ENCODE results near the gene SLC26A2.
A peak's percentile ranks its signal among the peaks of the same experiment; 100 is the strongest.

SLC26A2 gene

DNA sequence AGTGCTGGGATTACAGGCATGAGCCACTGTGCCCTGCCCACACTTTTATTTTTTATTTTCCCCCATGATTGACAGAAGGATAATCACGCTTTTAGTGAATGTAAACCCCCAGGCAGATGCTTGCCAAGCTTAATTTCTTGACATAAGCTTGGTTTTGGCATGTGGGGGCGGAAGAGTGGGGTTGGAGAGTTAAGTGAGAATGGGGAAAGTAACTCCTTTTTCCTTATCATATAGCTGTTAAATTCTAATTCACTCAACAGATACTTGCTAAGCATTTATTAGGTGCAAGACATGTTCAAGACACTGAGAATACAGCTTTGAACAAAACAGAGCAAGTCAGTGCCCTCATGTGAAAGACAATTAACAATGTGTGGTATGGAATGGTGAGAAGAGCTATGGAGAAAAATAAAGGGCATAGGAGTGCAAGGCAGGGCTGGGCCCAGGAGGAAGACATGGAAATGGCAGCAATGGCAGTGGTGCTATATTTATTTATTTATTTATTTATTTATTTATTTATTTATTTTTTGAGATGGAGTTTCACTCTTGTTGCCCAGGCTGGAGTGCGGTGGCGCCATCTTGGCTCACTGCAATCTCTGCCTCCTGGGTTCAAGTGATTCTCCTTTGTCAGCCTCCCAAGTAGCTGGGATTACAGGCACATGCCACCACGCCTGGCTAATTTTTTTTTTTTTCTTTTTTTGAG, 2.2 kb downstream of the SLC26A2 start:
- DNase-seq (ENCODE audit: low spot score), result no peak

DNA sequence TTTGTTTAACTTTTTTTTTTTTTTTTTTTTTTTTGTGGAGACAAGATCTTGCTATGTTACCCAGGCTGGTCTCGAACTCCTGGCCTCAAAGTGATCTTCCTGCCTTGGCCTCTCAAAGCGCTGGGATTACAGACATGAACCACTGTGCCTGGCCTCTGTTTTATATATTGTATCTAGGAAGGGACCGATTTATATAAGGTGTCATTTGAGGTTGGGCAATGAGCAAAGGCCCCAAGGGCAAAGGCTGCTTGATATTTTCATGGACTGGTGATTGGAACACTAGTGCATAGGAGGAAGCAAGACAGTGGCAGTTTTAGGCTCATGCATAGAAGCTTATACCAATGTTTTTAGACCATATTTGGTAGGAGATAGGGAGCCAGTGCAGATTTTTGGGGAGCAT, 3.2 kb downstream of the SLC26A2 start:
- DNase-seq (ENCODE audit: low spot score), result no peak

DNA sequence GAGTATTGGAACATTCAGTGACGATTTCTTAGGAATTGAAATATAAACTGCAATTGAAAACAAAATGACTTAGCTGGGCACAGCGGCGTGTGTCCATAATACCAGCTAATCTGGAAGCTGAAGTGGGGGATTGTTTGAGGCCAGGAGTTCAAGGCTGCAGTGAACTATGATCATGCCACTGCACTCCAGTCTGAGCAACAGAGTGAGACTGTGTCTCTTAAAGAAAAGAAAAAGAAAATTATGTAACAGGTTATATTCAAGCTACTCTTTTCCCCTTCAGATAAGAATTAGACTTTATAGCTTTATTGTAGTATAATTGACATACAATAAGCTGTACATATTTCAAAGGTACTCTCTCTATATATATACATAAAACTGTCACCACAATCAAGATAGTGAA, 6.4 kb downstream of the SLC26A2 start:
- no peak for DNase-seq (ENCODE audit: low spot score)

DNA sequence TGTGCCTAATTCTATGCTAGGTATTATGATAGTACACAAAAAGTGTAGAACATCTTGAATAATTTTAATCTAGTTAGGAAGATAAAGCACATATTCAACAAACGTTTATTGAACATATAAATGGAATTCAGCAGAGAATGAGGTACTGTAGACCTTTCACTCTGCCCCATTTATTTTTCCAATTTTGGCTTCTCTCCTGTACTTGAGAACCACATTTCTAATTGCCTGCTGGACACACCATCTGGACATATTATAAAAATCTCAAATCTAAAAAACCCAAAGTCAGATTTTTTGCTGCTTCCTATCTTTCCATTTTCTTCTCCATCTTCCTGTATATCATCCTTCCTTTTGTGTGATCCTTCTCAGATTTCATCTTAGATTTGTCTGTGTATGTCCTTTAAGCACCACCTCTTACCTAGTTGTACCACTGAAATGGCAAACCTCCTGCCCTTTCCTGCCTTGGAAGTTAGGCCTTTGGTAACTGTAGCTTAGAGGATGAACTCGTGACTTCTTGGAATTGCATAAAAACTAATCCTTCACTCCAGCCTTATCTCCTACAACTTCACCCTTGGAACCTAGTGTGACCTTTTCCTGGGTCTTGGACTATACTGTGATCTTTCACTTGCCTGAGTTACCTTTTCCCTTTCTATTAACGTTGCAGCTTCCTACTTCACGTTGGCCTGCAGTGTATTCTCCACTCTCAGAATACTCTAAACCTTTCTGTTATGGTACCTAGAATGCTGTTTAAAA, 8.8 kb downstream of the SLC26A2 start:
- no peak for DNase-seq (ENCODE audit: low spot score)

DNA sequence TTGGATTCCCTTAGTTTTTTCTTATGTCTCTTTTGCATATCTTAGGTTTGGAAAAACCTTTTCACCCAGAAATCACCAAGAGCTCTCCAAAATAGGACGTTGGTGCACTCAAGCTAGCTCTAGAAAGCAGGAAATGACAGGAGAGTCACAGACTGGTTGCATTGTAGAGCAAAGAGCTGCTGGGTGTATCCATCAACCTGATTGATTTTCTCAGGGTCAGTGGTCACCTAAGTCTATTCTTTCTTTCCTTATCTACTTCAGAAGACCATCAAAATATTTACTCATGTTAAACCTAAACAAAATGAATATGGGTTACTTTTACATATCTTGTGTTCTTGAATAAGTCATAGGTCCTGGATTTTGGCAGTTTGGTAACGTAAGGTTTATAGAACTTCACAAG, 14.9 kb downstream of the SLC26A2 start:
- no peak for DNase-seq (ENCODE audit: low spot score)

DNA sequence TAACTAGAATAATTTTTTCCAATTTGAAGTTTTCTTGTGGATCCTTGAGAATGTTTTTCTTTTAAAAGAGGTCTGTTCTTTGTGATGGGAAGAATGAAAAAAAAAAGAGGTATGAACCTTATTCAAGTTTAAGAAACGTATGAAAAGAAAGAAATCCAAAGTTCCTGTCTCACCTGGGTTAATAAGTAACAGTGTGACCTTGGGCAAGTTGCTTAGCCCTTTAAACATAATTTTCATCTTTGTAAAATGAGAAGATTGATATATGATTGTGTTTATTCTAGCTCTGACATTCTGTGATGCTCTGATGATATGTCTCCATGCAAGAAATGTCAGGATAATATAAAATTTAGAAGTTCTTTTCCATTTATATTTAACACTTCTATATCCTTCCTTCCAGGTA, 19.3 kb downstream of the SLC26A2 start:
- no peak for DNase-seq (ENCODE audit: low spot score)

DNA sequence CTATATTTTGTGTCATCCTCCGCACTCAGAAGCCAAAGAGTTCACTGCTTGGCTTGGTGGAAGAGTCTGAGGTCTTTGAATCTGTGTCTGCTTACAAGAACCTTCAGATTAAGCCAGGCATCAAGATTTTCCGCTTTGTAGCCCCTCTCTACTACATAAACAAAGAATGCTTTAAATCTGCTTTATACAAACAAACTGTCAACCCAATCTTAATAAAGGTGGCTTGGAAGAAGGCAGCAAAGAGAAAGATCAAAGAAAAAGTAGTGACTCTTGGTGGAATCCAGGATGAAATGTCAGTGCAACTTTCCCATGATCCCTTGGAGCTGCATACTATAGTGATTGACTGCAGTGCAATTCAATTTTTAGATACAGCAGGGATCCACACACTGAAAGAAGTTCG, 20.6 kb downstream of the SLC26A2 start:
- DNase-seq (ENCODE audit: low spot score), result no peak

DNA sequence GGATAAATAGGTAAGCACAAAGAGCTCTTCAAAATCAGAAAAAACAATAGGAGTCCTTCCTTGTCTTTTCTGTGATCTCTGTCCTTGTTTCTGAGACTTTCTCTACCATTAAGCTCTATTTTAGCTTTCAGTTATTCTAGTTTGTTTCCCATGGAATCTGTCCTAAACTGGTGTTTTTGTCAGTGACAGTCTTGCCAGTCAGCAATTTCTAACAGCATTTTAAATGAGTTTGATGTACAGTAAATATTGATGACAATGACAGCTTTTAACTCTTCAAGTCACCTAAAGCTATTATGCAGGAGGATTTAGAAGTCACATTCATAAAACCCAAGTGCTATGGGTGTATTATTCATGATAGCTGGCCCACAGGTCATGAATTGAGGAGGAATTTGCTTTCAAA, 21.9 kb downstream of the SLC26A2 start:
- DNase-seq (ENCODE audit: low spot score), result no peak

DNA sequence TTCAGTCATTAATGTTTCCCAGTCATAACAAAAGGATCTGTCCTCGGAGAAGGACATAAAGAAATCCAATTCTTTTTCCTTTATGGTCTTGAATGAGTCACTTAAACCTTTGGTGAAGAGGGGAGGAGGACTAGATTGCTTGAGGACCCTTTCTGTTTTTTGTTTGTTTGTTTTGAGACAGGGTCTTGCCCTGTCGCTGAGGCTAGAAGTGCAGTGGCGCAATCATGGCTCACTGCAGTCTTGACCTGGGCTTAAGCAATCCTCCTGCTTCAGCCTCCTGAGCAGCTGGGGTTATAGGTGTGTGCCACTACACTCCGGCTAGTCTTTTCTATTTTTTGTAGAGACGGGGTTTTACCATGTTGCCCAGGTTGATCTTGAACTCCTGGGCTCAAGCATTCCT, 27.6 kb downstream of the SLC26A2 start:
- DNase-seq (ENCODE audit: low spot score), result no peak

DNA sequence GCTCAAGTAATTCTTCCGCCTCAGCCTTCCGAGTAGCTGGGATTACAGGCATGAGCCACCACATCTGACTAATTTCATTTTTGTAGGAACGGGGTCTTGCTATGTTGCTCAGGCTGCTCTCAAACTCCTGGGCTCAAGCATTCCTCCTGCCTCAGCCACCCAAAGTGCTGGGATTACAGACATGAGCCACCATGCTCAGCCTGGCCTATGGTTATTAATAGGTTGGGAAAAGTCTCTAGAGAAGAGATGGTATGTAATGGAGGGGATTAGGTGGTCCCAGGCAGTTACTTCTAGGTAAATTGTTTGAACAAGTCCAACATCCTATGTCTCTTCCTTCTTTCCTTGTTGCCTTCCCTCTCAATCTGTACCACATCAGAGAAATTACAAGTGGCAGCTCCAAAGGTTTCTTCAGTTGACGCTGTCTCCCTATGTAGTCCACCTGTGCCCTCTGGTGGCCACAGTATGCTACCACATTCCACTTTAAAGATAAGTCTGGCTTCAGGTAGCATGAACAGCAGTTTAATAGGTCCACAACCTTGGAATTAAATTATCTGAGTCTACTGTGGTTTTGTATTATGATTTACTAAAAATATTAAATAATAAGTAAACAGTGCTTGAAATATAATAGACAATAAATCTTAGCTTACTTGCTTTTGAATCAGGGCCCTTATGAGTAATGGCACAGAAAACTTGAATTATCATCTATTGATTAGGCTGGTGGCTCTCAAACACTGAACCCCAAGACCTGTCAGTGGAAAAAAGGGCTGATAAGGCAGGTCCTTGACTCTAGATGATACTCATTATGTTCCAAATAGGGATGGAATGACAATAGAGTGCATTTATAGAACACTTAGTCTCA, 30.2 kb downstream of the SLC26A2 start:
- peak; percentile 72 for DNase-seq (ENCODE audit: low spot score)

DNA sequence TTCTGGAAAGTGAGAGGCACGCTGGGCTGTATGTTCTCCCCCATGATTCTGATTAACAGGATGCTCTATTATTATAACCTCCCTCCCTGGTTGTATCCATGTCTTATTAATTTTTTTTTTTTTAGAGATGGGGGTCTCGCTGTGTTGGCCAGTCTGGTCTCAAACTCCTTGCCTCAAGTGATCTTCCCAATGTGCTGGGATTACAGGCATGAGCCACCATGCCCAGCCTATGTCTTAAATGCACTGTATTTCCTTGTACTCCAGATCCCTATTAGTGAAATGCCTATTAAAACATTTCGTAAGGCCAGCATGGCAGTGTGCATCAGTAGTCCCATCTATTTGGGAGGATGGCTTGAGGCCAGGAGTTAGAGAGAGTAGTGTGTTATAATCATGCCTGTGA, 32.9 kb downstream of the SLC26A2 start:
- no peak for DNase-seq (ENCODE audit: low spot score)

DNA sequence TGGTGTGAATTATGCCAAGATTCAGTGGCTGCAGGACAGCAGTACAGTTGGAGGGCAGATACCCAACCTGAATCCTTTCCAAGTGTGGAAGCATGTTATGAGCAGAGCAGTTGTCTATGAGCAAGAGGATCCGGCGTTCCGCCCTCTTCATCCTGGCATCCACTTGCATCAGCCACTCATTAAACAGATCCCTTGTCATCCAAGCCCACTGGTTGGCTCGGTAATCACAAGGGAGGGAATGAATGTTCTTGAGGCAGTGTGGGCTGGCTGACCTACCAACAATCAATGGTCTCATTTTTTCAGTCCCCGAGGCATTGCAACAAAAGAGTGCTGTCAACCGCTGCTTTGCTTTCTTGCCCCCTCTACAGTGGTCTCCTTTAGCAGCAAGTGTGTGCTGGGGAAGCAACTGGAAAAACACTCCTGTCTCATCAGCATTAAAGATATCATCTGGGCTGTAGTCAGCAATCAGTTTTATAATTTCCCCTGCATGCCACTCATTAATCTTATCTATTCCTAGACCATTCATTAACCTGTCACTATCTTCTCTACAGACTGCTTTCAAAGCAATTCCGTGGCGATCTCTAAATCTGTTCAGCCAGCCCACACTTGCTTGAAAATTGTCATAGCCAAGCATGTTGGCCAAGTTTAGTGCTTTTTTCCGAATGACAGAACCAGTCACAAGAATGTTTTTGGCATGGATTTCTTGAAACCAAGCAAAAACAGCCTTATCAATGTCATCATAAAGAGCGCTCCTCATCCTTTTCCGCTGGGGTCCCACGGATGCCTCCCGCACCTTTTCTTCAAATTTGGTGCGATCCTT, 35.0 kb downstream of the SLC26A2 start:
- DNase-seq (ENCODE audit: low spot score), result no peak

DNA sequence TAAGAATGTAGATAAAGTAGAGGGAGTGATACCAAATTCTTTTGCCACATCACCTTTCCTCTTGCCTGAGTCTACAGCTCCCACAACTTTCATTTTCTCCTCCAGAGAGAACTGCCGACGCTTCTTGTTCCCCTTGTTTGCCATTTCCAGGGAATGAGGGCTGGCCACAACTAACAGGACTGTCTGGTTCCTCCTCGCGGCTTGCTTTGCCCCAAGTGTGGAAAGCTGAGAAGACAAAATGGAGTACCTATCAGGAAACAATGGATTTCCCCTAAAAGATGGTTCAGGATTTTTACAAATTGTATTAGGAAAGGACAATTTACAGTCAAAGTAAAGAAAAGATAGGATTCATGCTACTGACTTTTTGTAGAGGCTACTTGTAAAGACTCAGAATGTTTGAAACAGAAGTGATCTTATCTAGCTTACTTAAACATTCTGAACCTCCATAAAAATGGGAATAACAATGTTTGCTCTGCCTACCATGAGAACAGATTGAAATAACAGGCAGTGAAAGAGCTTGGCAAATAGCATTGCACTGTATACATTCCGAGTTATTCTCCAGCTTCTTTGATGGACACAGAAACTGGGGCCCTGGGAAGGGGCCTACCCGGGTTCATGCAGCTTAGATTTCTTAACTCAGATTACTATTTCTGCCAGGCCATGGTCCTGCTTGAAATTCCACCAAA, 35.8 kb downstream of the SLC26A2 start:
- no peak for DNase-seq (ENCODE audit: low spot score)

DNA sequence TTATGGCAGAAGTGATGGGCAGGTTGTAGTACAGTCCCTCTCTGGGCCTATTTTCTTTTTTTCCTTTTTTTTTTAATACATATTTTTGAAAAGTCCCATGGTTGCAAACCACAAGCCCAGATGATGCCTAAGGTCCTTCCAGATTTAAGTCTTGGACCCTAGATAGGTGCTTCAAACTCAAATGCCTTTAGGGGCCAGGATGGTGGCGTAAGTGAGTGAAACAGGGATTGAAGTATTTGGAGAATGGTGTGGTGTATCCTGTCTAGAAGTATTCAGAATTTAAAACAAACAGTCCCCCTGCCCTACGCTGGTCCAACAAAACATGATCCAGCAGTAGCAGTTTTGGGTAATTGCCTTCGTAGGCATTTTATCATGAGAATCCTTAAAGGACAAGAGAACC, 37.7 kb downstream of the SLC26A2 start:
- DNase-seq (ENCODE audit: low spot score), result no peak

DNA sequence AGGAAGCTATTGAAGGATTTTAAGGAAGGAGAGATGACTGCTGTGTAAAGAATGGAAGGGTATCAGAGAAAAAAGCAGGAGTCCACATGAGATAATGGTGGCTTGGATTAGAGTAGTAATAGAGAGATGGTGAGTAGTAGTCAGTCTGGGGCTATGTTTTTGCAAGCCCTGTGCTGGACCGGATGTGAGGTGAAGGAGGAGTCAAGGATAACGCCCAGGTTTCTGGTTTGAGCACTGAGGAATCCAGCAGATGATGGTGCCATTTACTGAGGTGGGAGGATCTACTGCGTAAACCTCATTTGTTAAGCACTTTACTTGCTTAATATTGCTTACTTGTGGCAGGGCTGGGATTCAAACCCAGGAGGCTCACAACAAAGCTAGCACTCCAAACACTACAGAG, 38.8 kb downstream of the SLC26A2 start:
- no peak for DNase-seq (ENCODE audit: low spot score)

DNA sequence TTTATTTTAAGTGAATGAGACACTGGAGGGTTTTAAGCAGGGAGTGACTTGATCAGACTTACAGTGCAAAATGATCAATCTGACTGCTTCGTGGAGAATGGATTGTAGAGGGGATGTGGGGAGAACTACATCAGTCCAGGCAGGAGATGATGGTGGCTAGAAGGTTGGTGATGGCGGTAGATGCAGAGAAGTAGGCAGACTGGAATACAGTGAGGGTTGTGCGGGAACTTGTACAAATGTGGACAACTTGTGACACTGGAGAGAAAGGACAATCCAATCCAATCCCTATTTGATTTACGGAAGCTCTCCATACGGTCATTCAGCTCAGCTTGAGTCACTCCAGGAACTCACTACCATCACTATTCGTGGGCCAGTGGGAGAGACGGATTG, 39.3 kb downstream of the SLC26A2 start:
- no peak for DNase-seq (ENCODE audit: low spot score)

DNA sequence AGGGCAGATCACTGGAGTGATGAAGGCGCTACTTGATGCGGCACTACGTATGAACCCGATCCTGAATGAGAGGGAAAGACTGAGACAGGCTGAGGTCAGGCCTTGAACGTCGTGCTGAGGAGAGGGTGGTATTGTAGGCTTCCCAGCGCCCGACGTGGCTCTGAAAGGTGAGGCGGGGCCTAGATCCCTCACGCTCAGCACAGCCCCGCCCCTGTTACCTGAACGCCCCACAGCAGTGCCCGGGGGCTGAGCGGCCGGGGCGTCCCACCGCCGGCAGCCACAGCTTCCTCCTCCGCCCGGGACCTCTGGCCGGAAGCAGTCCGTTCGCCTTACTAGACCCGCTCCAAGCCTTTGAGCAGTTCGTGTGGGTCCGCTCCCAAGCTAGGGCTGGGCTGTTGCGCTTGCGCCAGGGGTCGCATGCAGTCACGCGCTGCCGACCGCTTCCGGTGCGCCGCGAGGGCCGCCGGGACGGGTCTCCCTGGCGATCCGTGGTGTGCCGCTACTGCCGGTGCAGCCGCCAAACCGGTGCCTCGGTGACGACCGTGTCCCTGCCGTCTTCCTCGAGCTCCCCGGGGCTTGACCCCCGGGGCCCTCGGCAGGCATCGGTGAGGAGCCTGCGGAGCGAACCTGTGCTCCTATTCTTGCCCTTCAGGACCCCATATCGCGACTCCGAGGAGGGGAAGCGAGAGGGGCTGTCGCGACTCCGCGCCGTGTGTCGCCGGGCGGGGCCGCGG, 39.9 kb downstream of the SLC26A2 start, which contains the start of the genes HMGXB3 and TIGD6:
Gene HMGXB3, plus strand, starts transcription at position 484 of the 734 bp plus-strand sequence. CDS start 4,114 bp downstream, outside the sequence.
Gene TIGD6, minus strand, starts transcription at position 399 of the 734 bp plus-strand sequence. CDS start 4,306 bp downstream, outside the sequence.
- DNase-seq (ENCODE audit: low spot score), result peak; percentile 91

DNA sequence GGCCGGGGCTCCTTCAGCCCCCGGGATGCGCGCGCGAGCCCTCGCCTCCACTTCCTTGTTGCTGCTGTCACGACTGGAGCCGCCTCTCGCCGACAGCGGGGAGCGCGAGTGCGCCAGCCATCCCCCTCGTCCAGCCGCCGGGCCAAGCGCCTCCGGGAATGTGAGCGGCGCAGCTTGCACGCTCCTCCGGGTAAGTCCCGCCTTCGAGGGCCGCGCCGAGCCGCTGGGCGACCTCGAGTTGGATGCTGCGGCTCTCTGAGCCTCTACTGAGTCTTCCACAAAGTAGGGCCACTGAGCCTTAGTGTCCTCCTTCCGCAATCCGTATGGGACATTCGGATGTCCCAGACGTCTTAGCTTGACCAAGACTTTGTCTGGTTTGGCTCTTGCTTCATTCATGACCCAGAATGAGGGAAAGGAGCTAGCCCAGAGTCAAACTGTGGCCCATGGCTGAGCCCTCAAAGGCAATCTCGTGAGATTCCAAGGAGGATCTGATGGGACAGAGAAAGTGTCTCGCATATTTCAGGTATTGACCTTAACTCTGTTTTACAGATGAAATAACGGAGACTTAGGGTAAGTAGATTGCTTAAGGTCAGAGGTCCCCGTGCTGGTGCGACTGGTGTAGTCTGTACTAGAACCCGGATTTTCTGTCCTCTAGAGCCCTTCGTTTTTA, 40.6 kb downstream of the SLC26A2 start:
- DNase-seq (ENCODE audit: low spot score), result peak; percentile 37

DNA sequence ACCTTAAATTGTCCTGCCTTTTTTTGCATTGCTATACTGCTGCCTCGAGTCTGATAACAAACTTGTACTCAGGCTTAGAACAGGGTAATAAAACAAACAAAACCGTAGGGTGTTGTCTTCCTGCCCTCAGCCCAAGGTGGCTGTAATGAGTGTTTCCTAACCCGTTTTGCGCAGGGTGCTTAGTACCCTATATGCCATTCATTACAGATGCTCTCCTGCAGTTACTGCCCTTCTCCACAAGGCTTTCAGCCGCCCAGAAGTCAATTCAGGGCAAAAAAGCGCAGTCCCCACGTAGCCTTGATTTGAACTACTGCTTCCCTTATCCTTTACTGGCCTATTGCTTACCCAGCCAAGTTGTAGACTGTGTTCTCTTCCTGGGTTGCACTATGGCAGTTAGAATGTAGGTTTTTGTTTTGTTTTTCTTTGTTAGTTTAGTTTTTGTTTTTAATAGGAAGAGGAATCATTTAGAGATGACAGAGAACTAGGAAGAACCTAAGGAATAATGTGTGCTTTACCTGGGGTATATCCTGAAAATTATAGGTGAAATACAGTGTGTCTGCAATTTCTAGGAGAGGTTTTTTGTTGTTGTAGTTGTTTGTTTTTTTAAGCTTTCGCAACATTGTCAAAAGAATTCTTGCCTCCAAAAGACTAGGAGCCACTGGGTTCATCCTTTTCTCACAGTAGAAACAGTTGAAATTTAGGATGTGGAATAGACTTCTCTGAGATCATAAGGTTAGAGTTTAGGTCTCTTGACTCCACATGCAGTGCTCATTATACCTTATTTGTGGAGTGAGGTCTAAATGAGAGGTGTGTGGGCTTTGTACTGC, 41.3 kb downstream of the SLC26A2 start:
- DNase-seq (ENCODE audit: low spot score), result peak; percentile 82

Measured in germinal center (tissue), 1 donor.